Measurements from ENCODE around the gene PODNL1. TPM values are rescaled to one million over a fixed set of nuclear protein-coding genes. Genes with fewer than 3 reads are reported as not detected.

PODNL1 gene
- total and polyA plus RNA-seq, 2 of the 8 experiments (the other 6 are each of a cell fraction or from before 2014, with no cell fraction given): 1.0 to 1.5 TPM

DNA sequence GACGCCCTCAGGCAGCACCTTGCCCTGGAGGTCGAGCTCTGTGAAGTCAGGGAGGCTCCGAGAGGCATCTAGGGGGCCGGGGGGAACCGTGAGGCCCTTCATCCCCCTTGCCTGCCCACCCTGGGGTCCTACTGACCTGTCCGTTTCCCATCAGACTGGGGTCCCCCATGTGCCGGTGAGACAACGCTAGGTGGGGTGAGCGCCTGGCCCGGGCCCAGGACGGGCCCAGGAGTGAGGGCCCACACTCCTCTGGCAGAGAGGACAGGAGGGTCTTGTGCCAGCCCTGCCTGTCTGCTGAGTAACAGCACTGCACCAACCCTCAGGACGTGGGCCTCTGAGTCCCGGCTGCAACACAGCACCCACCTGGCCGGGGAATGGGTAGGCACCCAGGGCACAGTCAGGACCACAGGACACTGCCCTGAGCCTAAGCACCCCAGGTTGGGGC, 28.5 kb upstream of the PODNL1 start:
- DNase-seq (ENCODE audit: low read depth in 1 of 2, low spot score in 2 of 2): no peak
- no peak overlapping the region for H2BK12ac ChIP-seq (ENCODE audit: low read depth, low read length)
- no peaks in the 10 kb centered on the region for H3K9me3 ChIP-seq (ENCODE audit: insufficient read depth in 2 of 2, low read depth in 1 of 2, low read length in 1 of 2)
- H2BK20ac ChIP-seq (ENCODE audit: low read length): no peak overlapping the region
- H3K4me1 ChIP-seq (replicated peaks in 1 of 4; ENCODE audit: control insufficient read depth in 3 of 4, insufficient read depth in 4 of 4, low read length in 3 of 4): peaks cover 0 to 9% (median 3%) of the 10 kb centered on the region in 4 experiments; a peak in 4 of 7 replicates
- no peak overlapping the region for H4K5ac ChIP-seq (ENCODE audit: insufficient read length, low read depth, low read length)
- no peak overlapping the region for H3K4ac ChIP-seq (replicated peaks; ENCODE audit: insufficient read length, low read depth, low read length)
- no peaks in the 10 kb centered on the region for H3K79me1 ChIP-seq (ENCODE audit: low read depth, low read length)
- H3K27ac ChIP-seq (ENCODE audit: low read depth, low read length): no peak overlapping the region
- H2AK5ac ChIP-seq (ENCODE audit: low read depth, low read length): no peak overlapping the region
- H3K4me2 ChIP-seq (ENCODE audit: insufficient read depth in 1 of 2, low read depth in 2 of 2, low read length in 2 of 2): no peak overlapping the region
- H2BK120ac ChIP-seq (replicated peaks; ENCODE audit: low read depth, low read length): no peak overlapping the region
- H3K18ac ChIP-seq (ENCODE audit: extremely low read depth, low read length): no peak overlapping the region
- ChIA-PET CTCF (ENCODE audit: partially characterized antibody) (interaction anchor here (0.7 to 0.9 kb wide), 2 partner anchors 12 to 109 kb away, joined by 3 to 5 read pairs; no protein-coding TSS in a partner anchor), POLR2A (ENCODE audit: partially characterized antibody) (no interaction called here)
- H3K23me2 ChIP-seq (ENCODE audit: low read depth, low read length): peaks cover 13% of the 10 kb centered on the region; the same call in 1 of the 2 replicates
- no peak overlapping the region for H2BK15ac ChIP-seq (ENCODE audit: low read length)
- H2BK5ac ChIP-seq (ENCODE audit: low read depth, low read length): no peak overlapping the region
- FAIRE-seq: no peak
- TF ChIP-seq ZNF274 (IDR thresholded peaks at IDR 0.05; ENCODE audit: borderline replicate concordance, extremely low read depth, low read length): no peak
- TF ChIP-seq KDM1A (IDR thresholded peaks at IDR 0.05; ENCODE audit: borderline replicate concordance, low read length): no peak
- no peak for TF ChIP-seq GTF2F1 (IDR thresholded peaks at IDR 0.05; ENCODE audit: borderline replicate concordance, low read depth, low read length)
- TF ChIP-seq POU5F1 (IDR thresholded peaks at IDR 0.05; ENCODE audit: low read depth, low read length): no peak
- TF ChIP-seq BACH1 (IDR thresholded peaks at IDR 0.05; ENCODE audit: low read length): no peak
- no peak for TF ChIP-seq FOSL1 (IDR thresholded peaks at IDR 0.05; ENCODE audit: insufficient read depth, low read depth, low read length)
- no peak for TF ChIP-seq RNF2 (IDR thresholded peaks at IDR 0.05; ENCODE audit: borderline replicate concordance, low read depth, low read length, missing control alignments, poor library complexity, severe bottlenecking)
- TF ChIP-seq JUND (IDR thresholded peaks at IDR 0.05; ENCODE audit: low read length): no peak
- TF ChIP-seq KDM5A (IDR thresholded peaks at IDR 0.05; ENCODE audit: low read length): no peak
- TF ChIP-seq GABPA (IDR thresholded peaks at IDR 0.05; ENCODE audit: borderline replicate concordance, insufficient read depth, low read length): no peak
- TF ChIP-seq SP1 (IDR thresholded peaks at IDR 0.05; ENCODE audit: low read depth, low read length): no peak
- no peak for TF ChIP-seq YY1 (IDR thresholded peaks at IDR 0.05; ENCODE audit: low read depth, low read length)
- 93% methylated on average over 14 of the region's 14 CpGs; no CpG with 5 or more reads in 1 of the 2 experiments for WGBS, 2 experiments (ENCODE audit: extremely low coverage in 1 of 2, insufficient coverage in 1 of 2, insufficient read length in 1 of 2, insufficient replicate concordance in 2 of 2, low coverage in 1 of 2, low lambda C conversion rate in 2 of 2, missing lambda C conversion rate in 1 of 2)
- peaks cover 0 to 4% (median 0%) of the 10 kb centered on the region in 4 experiments; a peak in 2 of 7 replicates for H3K27me3 ChIP-seq (replicated peaks in 1 of 4; ENCODE audit: control insufficient read depth in 3 of 4, extremely low read depth in 1 of 4, insufficient read depth in 3 of 4, low read length in 3 of 4)
- no peak overlapping the region for H2AFZ ChIP-seq (ENCODE audit: low read length)
- no peak overlapping the region for H3K56ac ChIP-seq (replicated peaks; ENCODE audit: insufficient read length, low read depth, low read length)
- H3K79me2 ChIP-seq (ENCODE audit: control insufficient read depth in 1 of 2, insufficient read depth in 2 of 2, low read length in 2 of 2): no peaks in the 10 kb centered on the region
- no peak overlapping the region for H3K4me3 ChIP-seq (ENCODE audit: extremely low read depth in 1 of 4, insufficient read depth in 2 of 4, low read depth in 3 of 4, low read length in 4 of 4)
- no peaks in the 10 kb centered on the region for H4K20me1 ChIP-seq (replicated peaks in 1 of 2; ENCODE audit: control insufficient read depth in 1 of 2, insufficient read depth in 2 of 2, low read length in 2 of 2)
- peaks cover 0 to 15% (median 8%) of the 10 kb centered on the region in 4 experiments; a peak in 5 of 8 replicates for H3K36me3 ChIP-seq (ENCODE audit: control insufficient read depth in 2 of 4, insufficient read depth in 4 of 4, low read length in 3 of 4)
- H4K8ac ChIP-seq (ENCODE audit: extremely low read depth, insufficient read depth, low read length): no peak overlapping the region
- no peak overlapping the region for H3K14ac ChIP-seq (ENCODE audit: insufficient read length)
- no peak overlapping the region for H3K23ac ChIP-seq (ENCODE audit: insufficient read length)
- H3K9ac ChIP-seq (replicated peaks in 1 of 4; ENCODE audit: extremely low read depth in 1 of 4, low read depth in 3 of 4, low read length in 3 of 4): no peak overlapping the region
- H4K91ac ChIP-seq (replicated peaks; ENCODE audit: insufficient read length, low read length): no peak overlapping the region

Data from H1 (cell line).